SK-N-SH (cell line): Measurements from ENCODE around the gene KRT14. TPM values are rescaled to one million over a fixed set of nuclear protein-coding genes. Genes with fewer than 3 reads are reported as not detected.

Source experiments
- CTCF ChIA-PET: fragments of 300-600, 350-600 bp; formaldehyde crosslinking; extraction: SDS; loops from one replicate; lab custom pipeline; 2021; lab: Yijun Ruan, JAX
- POLR2A ChIA-PET: fragments of 350-600 bp; sonication (Branson Sonifier 250); formaldehyde crosslinking; extraction: SDS; loops from one replicate; lab custom pipeline; 2020; ENCODE audit warnings: antibody characterized with exemption, inconsistent platforms; lab: Yijun Ruan, JAX
- DNase-seq: peaks from one replicate; pipeline ENCODE4 v3.0.0; 2012
- H2AFZ ChIP-seq: fragments of 200-600 bp; sonication (generic); 2 replicates; pipeline ENCODE4 v1.8.1; 2016; ENCODE audit warnings: antibody characterized with exemption, mild to moderate bottlenecking, low read depth
- H3F3A ChIP-seq: fragments of 200-600 bp; sonication (generic); replicated peaks from 2 replicates; pipeline ENCODE3; 2016; ENCODE audit warnings: antibody characterized with exemption, mild to moderate bottlenecking; ENCODE audit not compliant: insufficient read depth
- H3K27ac ChIP-seq, 2 experiments: fragments of 200-500 bp in 1 of 2; fragments of 200-600 bp in 1 of 2; sonication (Bioruptor generic) in 1 of 2; sonication (generic), shearing (Covaris generic) in 1 of 2; 2 replicates each; pipeline versions ENCODE4 v1.5.1 to v1.6.1; 2014 to 2016; ENCODE audit warnings: low read depth in 2 of 2, inconsistent platforms in 1 of 2, low read length in 1 of 2, mild to moderate bottlenecking in 1 of 2, mixed read lengths in 1 of 2
- H3K27me3 ChIP-seq: fragments of 200-600 bp; sonication (generic), shearing (Covaris generic); 2 replicates; pipeline ENCODE4 v1.6.1; 2016; ENCODE audit warnings: mixed run types; ENCODE audit not compliant: insufficient read depth
- H3K36me3 ChIP-seq, 2 experiments: fragments of 200-500 bp in 1 of 2; fragments of 200-600 bp in 1 of 2; sonication (Bioruptor generic) in 1 of 2; sonication (generic) in 1 of 2; replicated peaks in 1 of 2; 2 replicates each; pipeline versions ENCODE3 to v1.5.1; 2014 to 2016; ENCODE audit warnings: low read length in 1 of 2, mild to moderate bottlenecking in 1 of 2; ENCODE audit not compliant: insufficient read depth in 2 of 2, control insufficient read depth in 1 of 2
- H3K4me1 ChIP-seq, 2 experiments: fragments of 200-500 bp in 1 of 2; fragments of 200-600 bp in 1 of 2; sonication (Bioruptor generic) in 1 of 2; sonication (generic), shearing (Covaris generic) in 1 of 2; 2 replicates each; pipeline versions ENCODE4 v1.5.1 to v1.6.1; 2014 to 2016; ENCODE audit warnings: low read depth in 1 of 2, low read length in 1 of 2, mixed run types in 1 of 2; ENCODE audit not compliant: insufficient read depth in 2 of 2, control insufficient read depth in 1 of 2
- H3K4me2 ChIP-seq: fragments of 200-600 bp; sonication (generic), shearing (Covaris generic); 2 replicates; pipeline ENCODE4 v1.6.1; 2017; ENCODE audit warnings: mixed run types
- H3K4me3 ChIP-seq, 2 experiments: fragments of 200-500 bp in 1 of 2; fragments of 200-600 bp in 1 of 2; sonication (Bioruptor generic) in 1 of 2; sonication (generic), shearing (Covaris generic) in 1 of 2; 2 replicates each; pipeline versions ENCODE4 v1.5.1 to v1.8.1; 2014 to 2016; ENCODE audit warnings: low read depth in 2 of 2, inconsistent platforms in 1 of 2, low read length in 1 of 2, mild to moderate bottlenecking in 1 of 2, mixed read lengths in 1 of 2, moderate library complexity in 1 of 2
- H3K79me2 ChIP-seq: fragments of 200-600 bp; sonication (generic); 2 replicates; pipeline ENCODE4 v1.8.1; 2017; ENCODE audit warnings: mild to moderate bottlenecking; ENCODE audit not compliant: insufficient read depth
- H3K9ac ChIP-seq: fragments of 200-600 bp; sonication (generic); 2 replicates; pipeline ENCODE4 v1.6.1; 2017; ENCODE audit warnings: mixed run types
- H3K9me2 ChIP-seq: fragments of 200-600 bp; sonication (generic); 2 replicates; pipeline ENCODE4 v1.6.1; 2017; ENCODE audit warnings: mixed run types
- H3K9me3 ChIP-seq: fragments of 200-600 bp; sonication (generic); 2 replicates; pipeline ENCODE4 v1.6.1; 2017; ENCODE audit warnings: mixed run types, mild to moderate bottlenecking, moderate library complexity
- H4K20me1 ChIP-seq: fragments of 200-600 bp; sonication (generic); 2 replicates; pipeline ENCODE4 v1.6.1; 2017; ENCODE audit warnings: mild to moderate bottlenecking, mixed run types; ENCODE audit not compliant: insufficient read depth
- CHD2 ChIP-seq: fragments of 150-350 bp; IDR thresholded peaks from 2 replicates; pipeline ENCODE4 v1.6.1; 2018; ENCODE audit warnings: low read length; ENCODE audit not compliant: partially characterized antibody
- CTCF ChIP-seq: fragments of 200-600 bp; sonication (generic); IDR thresholded peaks from 2 replicates; pipeline ENCODE4 v1.6.1; 2017; ENCODE audit warnings: antibody characterized with exemption, mild to moderate bottlenecking, moderate library complexity
- ELF1 ChIP-seq: IDR thresholded peaks from 2 replicates; pipeline ENCODE4 v1.4.0; 2012
- EP300 ChIP-seq, 2 experiments: IDR thresholded peaks; 2 replicates each; pipeline versions ENCODE4 v1.4.0 to v1.6.1; 2012; ENCODE audit warnings: borderline replicate concordance in 1 of 2, low read depth in 1 of 2, low read length in 1 of 2
- EZH2phosphoT487 ChIP-seq: fragments of 200-600 bp; sonication (generic); IDR thresholded peaks from 2 replicates; pipeline ENCODE4 v1.6.1; 2017; ENCODE audit warnings: low read depth, mixed run types, mild to moderate bottlenecking, antibody characterized with exemption, moderate library complexity, borderline replicate concordance
- FOXJ3 ChIP-seq: sonication (generic); formaldehyde crosslinking; IDR thresholded peaks from 2 replicates; pipeline ENCODE4 v1.5.1; 2020; ENCODE audit warnings: mild to moderate bottlenecking, missing genetic modification reagents
- JUND ChIP-seq: IDR thresholded peaks from 2 replicates; pipeline ENCODE4 v1.4.0; 2012
- MAX ChIP-seq: IDR thresholded peaks from 2 replicates; pipeline ENCODE4 v1.4.0; 2012; ENCODE audit warnings: low read depth
- RCOR1 ChIP-seq: fragments of 150-350 bp; IDR thresholded peaks from 2 replicates; pipeline ENCODE4 v1.6.1; 2017; ENCODE audit warnings: antibody characterized with exemption, low read length
- REST ChIP-seq: IDR thresholded peaks from 2 replicates; pipeline ENCODE4 v1.6.1; 2012; ENCODE audit warnings: mild to moderate bottlenecking, low read depth, low read length, moderate library complexity
- RXRA ChIP-seq: IDR thresholded peaks from 2 replicates; pipeline ENCODE4 v1.4.0; 2012; ENCODE audit warnings: low read depth, mild to moderate bottlenecking, borderline replicate concordance
- TAF1 ChIP-seq: IDR thresholded peaks from 2 replicates; pipeline ENCODE4 v1.6.1; 2012; ENCODE audit warnings: low read depth, mild to moderate bottlenecking, low read length, moderate library complexity, borderline replicate concordance
- TCF12 ChIP-seq: IDR thresholded peaks from 2 replicates; pipeline ENCODE4 v1.4.0; 2012
- USF1 ChIP-seq: IDR thresholded peaks from 2 replicates; pipeline ENCODE4 v1.4.0; 2012; ENCODE audit warnings: low read depth, borderline replicate concordance
- USF2 ChIP-seq: fragments of 150-350 bp; IDR thresholded peaks from 2 replicates; pipeline ENCODE4 v1.6.1; 2017; ENCODE audit warnings: antibody characterized with exemption, low read length, low read depth, borderline replicate concordance
- ZBTB33 ChIP-seq: IDR thresholded peaks from 2 replicates; pipeline ENCODE4 v1.4.0; 2012; ENCODE audit warnings: low read depth, borderline replicate concordance
- WGBS: methylation state at CpG from one replicate; pipeline ENCODE4 v1.1.6; 2017; ENCODE audit warnings: low lambda C conversion rate; 5-methylcytosine and 5-hydroxymethylcytosine counted together
- polyA plus RNA-seq, 3 experiments: library from polyadenylated mRNA; depleted of rRNA; stranded (reverse); fragments of >200 nt; gene quantifications; 2 replicates each; pipeline ENCODE4 v1.2.3, GENCODE V29; 2012

The KRT14 gene
- polyA plus RNA-seq, 1 of the 3 experiments (the other 2 are of a cell fraction), result not detected

- TF ChIP-seq MAX, result no peak
- TF ChIP-seq TAF1, result no peak
- TF ChIP-seq ZBTB33, result no peak
- TF ChIP-seq, all 33 proteins: peak for 0
These were observed 14.9 kb downstream of the KRT14 start, which contains the start of gene KRT9 (continued) for GRCh38 chr17:41571561-41572434.

GRCh38 chr17:41567317-41567716 lies 19.4 kb downstream of the KRT14 start:
- H3K79me2 ChIP-seq, result no peaks in the 10 kb centered on the region
- POLR2A ChIA-PET, result no interaction called here
- 67% methylated on average over 6 of the region's 6 CpGs for WGBS
- H3K9me2 ChIP-seq, result no peaks in the 10 kb centered on the region
- no peak overlapping the region for H3K4me2 ChIP-seq
- no peak for DNase-seq
- peaks cover 35% of the 10 kb centered on the region; the same call in 1 of the 2 replicates for H3K27me3 ChIP-seq
- no peaks in the 10 kb centered on the region for H3F3A ChIP-seq
- H3K4me3 ChIP-seq, result no peak overlapping the region
- H3K36me3 ChIP-seq, result no peaks in the 10 kb centered on the region
- no peak for TF ChIP-seq EZH2phosphoT487
- TF ChIP-seq CHD2, result no peak
- no peak for TF ChIP-seq JUND
- no peak for TF ChIP-seq ELF1
- no peak for TF ChIP-seq TAF1
- TF ChIP-seq REST, result no peak
- no peak for TF ChIP-seq RCOR1
- TF ChIP-seq FOXJ3 (CRISPR knock-in tag), result no peak
- TF ChIP-seq CTCF, result no peak
- no peak for TF ChIP-seq USF1
- TF ChIP-seq TCF12, result no peak
- TF ChIP-seq EP300 (IDR thresholded peaks at IDR 0.05; ENCODE audit: borderline replicate concordance in 1 of 2, low read depth in 1 of 2, low read length in 1 of 2), result no peak
- no peak for TF ChIP-seq RXRA
- no peak for TF ChIP-seq USF2
- TF ChIP-seq, all 33 proteins: peak for 0
- CTCF ChIA-PET, result interaction anchor here (2.7 to 9.0 kb wide), 4 partner anchors 12 to 96 kb away, joined by 18 to 62 read pairs (median 40); no protein-coding TSS in a partner anchor
- Histone ChIP-seq H3K4me1 (no peaks in the 10 kb centered on the region), H3K9ac (no peak overlapping the region), H3K27ac (no peak overlapping the region), H2AFZ (no peak overlapping the region), H3K9me3 (no peaks in the 10 kb centered on the region), H4K20me1 (no peaks in the 10 kb centered on the region)
